Left kidney (tissue), 2 donors: ENCODE results near the gene TXNDC2. TPM values are rescaled to one million over a fixed set of nuclear protein-coding genes. Genes with fewer than 3 reads are reported as not detected.

ENCODE experiments used
- DNase-seq: peaks from one replicate; pipeline ENCODE4 v3.0.0-alpha.2; 2013
- polyA plus RNA-seq: library from polyadenylated mRNA; unstranded; fragments of 120-200 nt; gene quantifications from one replicate; pipeline ENCODE4 v1.2.1, GENCODE V29; 2013; ENCODE audit not compliant: insufficient read length

Gene TXNDC2
- polyA plus RNA-seq, 1 donor: not detected

DNA sequence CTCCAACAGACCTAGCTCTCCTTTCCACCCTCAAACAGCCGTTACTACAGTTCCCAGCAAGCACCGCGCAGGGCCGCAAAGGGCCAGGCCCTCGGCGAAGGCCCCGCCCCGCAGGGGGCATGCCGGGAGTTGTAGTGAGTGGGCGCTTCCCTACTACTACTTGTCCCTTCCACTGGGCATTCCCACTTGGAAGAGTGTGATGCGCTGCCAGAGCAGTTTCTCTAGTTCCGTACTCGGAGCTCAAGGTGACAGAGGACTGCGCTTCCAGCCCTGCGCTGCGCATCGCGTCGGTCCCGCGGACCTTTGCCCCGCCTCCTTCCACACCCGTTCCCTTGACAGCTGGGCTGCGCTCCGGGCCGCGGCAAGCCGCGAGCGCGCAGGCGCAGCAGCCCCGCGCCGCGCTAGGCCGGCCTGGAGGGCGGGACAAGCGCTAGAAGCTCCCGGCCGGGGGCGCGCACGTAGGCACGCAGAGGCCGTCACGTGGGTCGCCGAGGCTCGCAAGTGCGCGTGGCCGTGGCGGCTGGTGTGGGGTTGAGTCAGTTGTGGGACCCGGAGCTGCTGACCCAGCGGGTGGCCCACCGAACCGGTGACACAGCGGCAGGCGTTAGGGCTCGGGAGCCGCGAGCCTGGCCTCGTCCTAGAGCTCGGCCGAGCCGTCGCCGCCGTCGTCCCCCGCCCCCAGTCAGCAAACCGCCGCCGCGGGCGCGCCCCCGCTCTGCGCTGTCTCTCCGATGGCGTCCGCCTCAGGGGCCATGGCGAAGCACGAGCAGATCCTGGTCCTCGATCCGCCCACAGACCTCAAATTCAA is 28.0 kb downstream of the TXNDC2 start, which contains the start of gene VAPA:
Gene VAPA (plus strand): TSS at position 491 of the 808 bp plus-strand sequence. CDS start 241 bp downstream, at position 732.
- peak; percentile 95 for DNase-seq

DNA sequence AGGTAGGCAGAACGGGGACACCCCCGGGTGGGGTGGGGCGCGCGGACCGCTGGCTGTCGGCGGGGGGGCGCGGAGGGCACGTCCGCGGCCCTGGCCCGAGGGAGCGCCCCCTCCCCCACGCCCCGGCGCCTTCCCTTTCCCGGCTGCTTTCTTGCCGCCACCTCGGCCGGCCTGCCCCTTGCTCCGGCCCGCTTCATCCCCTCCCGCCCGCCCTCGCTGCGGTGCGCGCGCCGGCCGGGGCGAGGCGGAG is 28.5 kb downstream of the TXNDC2 start:
- DNase-seq: no peak

DNA sequence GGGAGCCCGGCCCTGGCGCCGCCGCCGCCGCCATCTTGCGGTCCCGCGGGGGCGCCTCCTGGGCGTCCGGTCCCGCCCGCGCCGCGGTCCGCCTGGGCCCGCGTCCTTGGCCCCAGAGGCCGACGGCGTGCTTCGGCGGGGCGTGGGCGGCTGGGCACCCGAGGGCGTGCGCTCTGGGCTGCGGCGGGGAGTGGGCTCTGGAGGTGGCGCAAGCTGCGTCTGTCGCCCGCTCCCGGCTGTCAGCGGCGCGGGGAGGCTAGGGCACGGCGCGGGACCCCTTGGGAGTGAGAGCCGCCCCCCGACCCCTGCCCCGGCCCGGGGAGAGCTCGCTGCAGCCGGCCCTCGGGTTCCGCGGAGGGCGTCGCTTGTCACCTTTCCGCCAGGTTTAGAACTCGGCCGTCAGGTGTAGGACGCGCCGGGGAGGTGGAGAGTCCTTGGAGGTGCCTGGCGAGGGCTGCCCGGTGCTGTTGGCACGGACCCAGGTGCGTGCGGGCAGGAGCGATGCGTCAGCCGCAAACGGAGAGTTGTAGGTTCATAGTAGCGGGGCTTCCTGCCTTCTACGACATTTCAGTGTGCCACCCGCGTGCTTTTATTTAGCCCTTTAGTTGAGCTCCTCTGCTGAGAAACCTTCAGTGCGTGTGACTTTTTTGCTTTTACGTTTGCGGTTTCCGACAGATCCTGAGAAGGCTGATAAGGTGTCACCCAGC is 29.0 kb downstream of the TXNDC2 start:
- DNase-seq: peak; percentile 36

DNA sequence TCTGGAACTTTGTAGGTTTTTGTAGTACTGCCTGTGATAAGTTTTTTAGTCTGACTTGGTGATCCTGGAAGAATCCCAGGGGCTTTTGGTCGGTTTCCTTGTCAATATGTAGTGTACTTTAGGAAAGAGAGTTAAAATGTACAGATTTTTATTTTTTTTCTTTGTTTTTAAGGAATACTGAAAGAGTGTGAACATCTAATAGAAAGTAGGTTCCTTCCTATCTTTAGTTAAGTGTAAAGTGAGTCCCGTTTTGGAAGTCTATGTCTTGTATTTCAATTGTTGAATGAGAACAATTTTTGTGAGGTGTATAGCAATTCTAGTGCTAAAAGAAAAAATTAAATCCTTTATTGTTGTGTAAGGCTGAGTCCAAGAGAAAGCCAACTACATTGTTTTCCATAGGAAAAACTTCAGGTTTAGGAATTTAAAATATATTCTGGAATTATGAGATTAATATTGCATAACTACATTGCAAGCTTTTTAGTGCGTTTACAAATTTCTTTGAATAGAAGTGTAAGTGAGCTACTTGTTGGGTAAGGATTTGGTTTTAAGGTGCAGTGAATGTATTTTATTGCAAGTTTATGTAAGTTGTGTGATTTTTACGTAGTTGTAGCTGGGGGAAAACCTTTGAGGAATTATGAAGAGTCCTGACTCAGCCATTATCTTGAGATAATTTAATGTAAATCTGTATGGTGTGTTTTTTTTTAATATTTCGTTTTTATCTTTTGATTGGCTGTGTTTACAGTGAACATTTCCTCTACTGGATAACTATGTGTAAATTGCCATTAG is 29.7 kb downstream of the TXNDC2 start:
- no peak for DNase-seq

DNA sequence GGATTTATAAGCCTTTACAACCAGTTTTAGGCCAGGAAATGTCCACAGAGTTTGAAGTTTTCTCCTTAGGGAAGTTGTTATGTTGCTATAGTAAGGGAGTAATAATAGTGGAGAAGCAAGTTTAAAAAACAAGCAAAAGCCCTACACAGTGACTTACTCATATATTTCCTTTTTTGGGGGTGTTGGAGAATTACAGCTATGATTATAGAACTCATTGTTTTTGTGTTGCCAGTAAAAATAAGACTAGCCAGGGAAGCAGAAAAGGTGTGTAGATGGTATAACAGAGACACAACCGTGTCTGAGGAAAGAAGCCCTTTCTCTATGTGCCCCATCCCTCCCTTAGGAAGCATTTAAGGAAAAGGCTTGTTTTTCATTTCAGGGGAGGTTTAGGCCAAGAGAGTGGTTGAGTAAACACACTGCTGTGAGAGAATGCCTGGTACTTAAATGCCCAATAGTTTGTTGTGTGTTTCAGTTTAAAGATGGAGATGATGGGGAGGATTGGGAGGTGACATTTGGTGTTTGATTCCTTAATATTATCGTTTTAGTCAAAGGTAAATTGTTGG is 30.4 kb downstream of the TXNDC2 start:
- DNase-seq: no peak

DNA sequence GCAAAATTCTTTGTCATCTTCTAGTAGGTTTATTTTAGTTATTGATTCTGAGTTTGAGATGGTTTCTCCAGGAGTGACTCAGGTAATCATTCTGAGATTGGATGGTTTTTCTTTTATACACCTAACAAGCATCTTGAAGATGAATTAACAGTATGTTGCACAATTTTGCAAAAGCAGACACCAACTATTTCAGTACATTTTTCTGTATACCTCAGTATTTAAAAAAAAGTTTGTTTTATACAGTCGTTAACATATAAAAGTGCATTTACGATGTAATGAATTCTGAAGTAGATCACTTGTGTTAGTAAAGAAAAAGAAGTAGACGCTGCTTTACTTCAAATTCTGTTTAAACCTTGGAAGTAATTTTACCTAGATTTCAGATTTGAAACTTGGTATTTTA is 31.0 kb downstream of the TXNDC2 start:
- no peak for DNase-seq

DNA sequence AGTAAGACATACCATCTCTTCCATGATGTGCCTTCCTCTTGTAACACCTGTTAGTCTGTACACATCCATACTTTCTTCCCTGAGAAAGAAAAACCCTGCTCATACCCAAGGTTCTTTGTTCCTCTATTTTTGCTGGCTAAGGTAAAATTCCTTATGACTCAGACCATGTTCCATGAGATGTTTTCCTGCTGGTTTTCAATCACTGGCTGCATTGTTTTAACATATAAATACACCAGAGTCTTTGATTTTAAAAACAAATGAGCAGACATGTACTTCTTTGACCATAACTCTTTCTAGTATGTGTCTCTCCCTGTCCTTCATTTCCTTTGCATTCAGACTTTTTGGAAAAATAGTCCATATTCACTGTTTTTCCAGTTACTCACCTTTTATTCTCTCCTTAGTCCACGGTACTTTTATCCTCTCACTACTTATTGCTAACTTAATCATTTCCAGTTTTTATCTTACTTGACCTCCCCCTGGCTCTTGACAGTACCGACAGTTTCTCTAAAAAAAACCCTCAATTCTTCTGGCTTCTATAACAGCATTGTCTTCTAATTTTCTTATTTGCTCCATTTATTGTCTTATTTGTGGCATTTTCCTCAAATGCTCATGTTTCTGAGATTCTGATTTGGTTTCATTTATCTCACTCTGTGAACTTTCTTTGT is 32.4 kb downstream of the TXNDC2 start:
- DNase-seq: no peak

DNA sequence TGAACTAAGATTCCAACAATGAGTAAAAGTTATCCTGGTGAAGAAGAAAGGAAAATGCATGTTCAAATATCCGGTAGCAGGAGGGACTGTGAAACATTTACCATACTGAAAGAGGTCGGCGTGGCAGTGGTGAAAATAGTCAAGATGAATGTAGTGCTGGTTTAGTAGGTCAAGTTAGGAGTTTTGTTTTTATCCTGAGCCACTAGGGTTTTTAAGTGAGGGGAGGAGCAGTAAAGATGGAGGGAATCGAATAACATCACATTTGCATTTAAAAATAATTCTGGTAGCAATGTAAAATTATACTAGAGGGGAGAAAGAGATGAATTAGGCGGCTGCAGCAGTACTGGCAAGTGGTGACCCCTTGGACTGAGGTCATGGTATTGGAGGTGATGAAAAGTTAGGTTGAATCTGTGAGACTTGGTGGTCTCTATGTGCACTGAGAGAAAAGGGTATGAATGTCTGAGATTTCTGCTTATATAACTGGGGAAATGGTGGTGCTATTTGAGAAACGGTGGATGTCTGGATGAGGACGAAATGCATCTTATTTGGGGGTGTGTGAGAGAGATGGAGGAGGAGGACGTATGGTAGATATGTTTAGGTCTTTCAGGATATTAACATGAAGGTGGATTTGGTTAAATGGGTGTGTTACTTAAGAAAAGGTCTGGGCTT is 33.9 kb downstream of the TXNDC2 start:
- DNase-seq: no peak

DNA sequence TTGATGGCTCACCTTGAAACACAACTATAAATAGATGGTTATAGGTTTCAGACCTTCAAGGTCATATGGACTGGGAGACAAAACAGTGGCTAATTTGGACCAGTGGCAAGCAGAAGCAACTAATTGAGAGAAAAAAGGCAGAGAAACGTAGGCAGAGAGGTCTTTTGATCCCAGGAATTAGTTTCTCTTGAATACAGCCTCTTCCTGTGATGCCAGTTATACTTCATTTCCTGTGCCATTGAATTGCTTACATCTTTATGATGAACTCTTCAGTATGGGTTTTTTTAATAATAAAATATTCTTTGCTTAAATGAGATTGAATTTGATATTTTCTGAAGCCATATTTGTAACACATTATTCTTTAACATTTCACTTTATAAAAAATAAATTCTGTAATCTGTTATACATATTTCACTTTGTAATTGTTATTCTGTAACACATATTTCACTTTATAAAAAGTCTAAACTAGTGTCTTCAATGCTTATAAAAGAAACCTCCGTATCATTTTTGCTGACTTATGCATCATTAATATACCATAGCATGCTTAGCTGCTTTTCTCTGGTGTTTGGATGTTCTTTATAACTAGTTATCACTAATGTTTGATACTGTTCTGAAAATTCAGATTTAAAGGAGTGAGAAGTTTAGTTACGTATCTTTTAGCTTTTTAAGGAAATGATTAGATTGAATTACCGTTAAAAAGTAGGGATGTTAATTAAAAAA is 37.0 kb downstream of the TXNDC2 start:
- no peak for DNase-seq

DNA sequence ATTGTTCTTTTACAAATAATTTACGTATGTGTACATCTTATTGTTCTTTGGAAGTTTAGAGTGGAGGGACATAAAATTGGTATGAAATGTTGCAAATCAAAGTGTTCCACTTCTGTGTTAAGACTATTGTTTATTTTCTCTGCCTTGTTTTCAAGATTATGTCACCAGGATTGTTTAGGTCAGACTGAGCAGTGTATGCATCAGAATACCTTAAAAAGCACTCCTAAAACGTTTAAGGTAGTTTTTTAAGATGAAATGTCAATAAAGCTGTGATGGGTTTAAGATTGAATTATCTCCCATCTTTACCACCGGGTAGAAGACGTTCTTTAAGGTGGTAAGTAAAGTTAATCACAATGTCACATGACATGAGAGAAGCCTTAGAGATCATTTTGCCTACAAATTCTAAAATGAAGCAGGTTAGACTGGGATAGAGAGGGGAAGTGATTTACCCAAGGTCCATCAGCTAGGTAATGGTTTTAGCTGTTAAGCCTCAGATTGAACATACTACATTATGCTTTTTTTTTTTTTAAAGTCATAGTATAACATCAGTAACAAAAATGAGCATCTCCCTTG is 38.7 kb downstream of the TXNDC2 start:
- DNase-seq: no peak

DNA sequence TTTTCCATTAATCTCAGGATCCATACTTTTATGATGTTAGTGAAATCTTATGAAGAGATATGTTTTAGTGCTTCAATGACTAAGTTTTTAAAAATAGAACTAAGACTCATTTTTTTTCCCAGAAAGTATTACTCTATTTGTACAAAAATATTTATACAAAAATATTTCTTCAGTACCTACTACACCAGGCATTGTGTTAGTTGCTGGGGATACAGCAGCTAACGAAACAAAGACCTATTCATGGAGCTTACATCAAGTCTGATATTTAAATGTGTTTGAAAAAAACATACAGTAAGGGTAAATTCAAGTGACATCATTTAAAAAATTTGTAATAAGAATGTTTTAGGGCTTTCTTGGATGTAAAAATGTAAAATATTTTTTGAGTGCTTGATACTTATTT is 39.6 kb downstream of the TXNDC2 start:
- DNase-seq: no peak

DNA sequence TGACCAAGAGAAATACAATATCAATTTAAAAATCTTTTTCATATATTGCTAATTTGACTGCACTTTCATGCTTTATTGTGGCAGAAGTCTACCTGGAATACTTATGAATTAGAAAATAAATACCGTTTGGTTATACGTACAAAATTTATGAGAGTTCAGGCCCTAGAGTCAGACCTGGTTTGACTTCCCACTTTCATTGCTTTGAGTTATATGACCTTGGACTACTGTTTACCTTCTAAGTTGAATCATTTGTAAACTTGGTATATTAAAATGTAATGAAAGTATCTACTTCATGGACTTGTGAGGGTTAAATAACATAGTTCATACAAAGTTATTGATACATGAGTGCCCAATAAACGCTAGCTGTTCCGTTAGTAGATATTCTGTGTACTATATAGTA is 40.0 kb downstream of the TXNDC2 start:
- no peak for DNase-seq

DNA sequence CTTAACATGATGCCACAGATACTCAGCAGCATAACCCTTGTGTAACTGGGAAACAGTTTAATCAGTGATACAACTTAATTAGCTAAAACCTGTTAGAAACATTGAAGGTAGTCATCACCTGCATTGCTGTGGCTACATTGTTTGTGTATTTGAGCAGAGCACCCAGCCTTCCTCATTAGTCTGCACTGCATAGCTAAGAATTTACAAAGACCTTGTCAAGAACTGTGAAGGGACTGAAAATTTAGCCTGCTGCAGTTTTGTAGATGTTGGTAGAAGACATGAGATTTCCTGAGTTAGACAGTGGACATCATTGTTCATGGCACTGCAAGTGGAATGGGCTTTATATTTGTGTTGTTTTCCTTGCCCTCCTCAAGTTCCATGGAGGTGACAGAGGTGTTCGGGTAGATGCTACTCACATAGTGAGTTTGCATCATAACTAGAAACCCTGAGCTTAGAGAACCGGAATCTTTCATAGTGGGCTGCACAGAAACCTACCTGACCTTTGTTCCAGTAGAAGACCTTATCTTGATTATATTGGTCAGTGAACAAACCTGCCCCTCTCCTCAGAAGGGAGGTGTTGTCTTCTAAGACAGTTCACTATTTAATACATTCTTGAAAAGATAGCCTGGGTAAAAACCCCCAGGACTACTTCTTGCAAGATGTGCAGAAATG is 40.6 kb downstream of the TXNDC2 start:
- no peak for DNase-seq

DNA sequence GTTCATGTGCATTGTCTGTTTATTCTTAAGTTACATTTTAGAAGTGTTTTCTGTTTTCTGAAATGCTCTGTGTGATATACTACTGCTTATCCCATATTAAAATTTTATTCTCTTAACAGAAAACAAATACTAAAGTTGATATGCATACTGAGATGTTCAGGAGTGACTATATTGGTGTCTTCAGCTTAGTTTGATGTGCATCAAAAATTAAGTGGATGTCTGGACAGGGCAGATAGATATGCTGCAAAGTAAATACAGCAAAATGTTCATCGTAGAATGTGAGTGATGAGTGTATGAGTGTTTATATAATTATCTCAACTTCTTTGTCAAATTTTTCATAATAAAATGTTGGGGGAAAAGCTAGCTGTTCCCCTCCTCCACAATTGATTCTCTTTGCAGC is 41.2 kb downstream of the TXNDC2 start:
- DNase-seq: no peak

DNA sequence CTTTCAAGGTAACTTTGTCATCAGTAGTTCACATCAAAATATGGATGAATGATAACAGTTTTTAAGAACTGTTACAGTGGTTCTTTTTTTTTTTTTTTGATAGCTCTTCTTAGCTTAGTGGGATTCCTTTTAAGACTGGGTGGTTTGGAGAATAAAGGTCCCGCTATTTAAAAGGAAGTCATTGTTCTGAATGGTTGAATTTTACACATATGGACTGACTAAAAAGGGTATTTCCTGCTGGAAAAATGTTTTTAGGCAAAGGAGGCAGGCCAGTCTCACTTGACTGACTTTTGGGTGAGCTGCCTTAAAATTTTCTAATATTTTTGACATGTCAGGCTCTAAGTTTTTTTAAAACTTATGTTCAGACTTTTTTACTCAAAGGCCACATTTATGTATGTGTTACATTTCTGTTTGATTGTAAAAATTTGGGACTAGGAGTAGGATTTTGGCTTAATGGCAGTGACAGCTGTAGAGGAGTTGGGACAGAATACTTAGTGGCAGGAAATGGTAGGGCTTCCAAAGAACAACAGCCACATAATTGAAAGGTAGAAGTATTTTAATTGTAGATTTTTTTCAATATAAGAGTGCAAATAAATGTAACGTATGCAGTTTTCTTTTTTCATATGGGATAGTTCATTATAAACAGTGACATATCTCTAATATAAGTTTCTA is 41.8 kb downstream of the TXNDC2 start:
- DNase-seq: no peak

DNA sequence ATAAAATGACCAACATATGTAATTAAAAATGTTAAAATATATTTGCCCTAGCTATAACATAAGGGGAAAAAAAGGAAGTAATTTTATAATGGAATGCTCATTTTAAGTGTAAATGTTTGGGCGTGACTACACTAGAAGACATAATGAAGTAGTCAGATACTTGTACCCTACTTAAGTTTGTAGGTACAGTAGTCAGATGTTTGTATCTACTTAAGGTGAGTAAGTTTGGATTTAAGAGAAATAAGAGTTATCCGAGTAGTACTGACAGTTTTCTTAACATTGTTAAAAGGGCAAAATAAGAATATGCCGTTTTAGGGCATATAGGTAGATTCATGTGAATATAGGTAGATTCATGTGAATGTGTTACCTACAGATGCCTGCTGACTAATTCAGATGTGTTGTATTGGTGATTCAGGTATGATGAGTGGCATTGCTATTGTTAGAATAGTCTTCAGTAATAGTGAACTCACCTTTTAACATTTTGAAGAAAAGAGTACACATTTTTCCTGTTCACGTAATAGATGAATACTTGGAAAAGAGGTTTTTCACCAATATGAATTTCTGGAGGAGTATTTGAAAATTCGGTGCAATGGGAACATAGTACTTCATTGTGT is 43.0 kb downstream of the TXNDC2 start:
- no peak for DNase-seq

DNA sequence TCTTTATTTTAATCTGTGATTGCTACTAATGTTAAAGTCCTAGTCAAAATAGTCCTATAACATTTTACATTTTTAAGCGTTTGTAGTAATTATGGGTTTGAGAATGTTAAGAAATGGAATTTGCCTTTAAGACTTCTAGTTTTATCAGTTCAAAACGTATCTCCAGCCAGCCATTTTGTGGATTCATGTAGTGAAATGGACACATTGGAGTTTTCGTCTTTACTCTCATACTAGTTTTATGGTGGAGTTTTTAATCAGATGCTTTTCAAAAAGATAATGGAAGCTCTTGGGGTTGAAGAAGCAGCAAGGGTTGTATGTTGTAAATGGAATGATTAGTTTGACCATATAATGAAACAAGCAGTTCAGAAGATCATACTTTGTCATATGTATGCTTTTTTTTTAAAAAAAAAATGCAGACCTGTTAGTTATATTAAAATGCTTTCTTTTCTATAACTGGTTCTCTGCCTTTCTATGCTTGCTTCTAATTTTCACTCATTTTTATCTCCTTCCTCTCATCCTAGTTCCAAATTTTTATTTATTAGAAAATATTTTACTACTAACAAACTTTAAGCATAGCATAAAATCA is 44.6 kb downstream of the TXNDC2 start:
- no peak for DNase-seq

DNA sequence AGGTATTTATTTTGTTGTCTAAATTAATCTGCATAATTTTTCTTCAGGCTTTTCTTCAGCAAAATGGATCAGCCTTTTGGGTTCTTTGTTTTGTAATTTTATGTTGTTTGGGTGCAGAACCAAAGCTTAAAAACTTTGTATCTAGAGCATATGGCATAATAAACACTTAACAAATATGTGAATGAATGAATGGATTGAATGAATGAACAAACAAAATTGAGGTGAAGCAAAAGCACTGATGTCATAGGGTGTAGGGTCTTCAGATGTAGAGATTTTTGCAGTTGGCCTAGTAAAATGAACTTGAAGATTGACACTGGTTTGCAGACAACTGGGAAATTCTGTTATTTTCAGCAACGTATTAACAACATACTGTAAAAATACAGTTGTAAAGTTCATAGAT is 45.4 kb downstream of the TXNDC2 start:
- no peak for DNase-seq

DNA sequence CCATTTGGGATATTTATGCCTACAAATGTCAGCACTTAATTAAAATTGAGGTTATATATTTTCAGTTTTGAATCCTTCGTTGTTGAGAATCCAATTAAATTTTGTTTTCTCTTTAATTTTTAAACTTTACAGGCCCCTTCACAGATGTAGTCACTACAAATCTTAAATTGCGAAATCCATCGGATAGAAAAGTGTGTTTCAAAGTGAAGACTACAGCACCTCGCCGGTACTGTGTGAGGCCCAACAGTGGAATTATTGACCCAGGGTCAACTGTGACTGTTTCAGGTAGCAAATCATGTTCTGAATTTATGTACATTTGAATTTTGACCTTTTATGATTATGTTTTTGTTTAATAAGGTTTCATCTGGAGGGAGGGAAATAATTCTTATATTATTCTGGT is 45.9 kb downstream of the TXNDC2 start:
- DNase-seq: no peak
